ENCODE results near the gene LRRN2.

GRCh38 chr1:204599596-204599995, 85.9 kb downstream of the LRRN2 start:
- no peak for TF ChIP-seq CTCF (IDR thresholded peaks at IDR 0.05; ENCODE audit: low read length)
- TF ChIP-seq EZH2 (IDR thresholded peaks at IDR 0.05; ENCODE audit: borderline replicate concordance, low read length), result no peak
